Measurements from ENCODE around the gene JMJD1C. TPM values are rescaled to one million over a fixed set of nuclear protein-coding genes. Genes with fewer than 3 reads are reported as not detected.

The JMJD1C gene
- total RNA-seq, 1 experiment from 2014 or later, result 66.3 TPM

- H2AFZ ChIP-seq (ENCODE audit: low read depth, low read length, poor library complexity, severe bottlenecking), result no peak overlapping the region
- RAD21 ChIA-PET (ENCODE audit: low non-redundant PET in 1 of 2, low total read pairs in 2 of 2, uncharacterized antibody in 2 of 2, unreplicated experiment in 2 of 2), result no interaction called here
- intact Hi-C loops (cut with micrococcal nuclease), result no loop called here
- peaks cover 33 to 43% of the 10 kb centered on the region in 2 experiments for H3K4me1 ChIP-seq (ENCODE audit: control insufficient read depth in 1 of 2, insufficient read depth in 2 of 2, low read length in 2 of 2)
- H3K9me3 ChIP-seq (ENCODE audit: control insufficient read depth in 1 of 2, insufficient read depth in 1 of 2, low read depth in 1 of 2, low read length in 2 of 2), result no peaks in the 10 kb centered on the region
- H3K27me3 ChIP-seq (ENCODE audit: insufficient read depth, low read length), result no peaks in the 10 kb centered on the region
- H4K20me1 ChIP-seq (ENCODE audit: insufficient read depth), result no peaks in the 10 kb centered on the region
- no peak overlapping the region for H3K9ac ChIP-seq (ENCODE audit: low read length)
- DNase-seq (ENCODE audit: low read depth, low spot score) (no peak), ATAC-seq (no peak)
- no peak overlapping the region for H3K4me2 ChIP-seq (ENCODE audit: low read length)
- POLR2A ChIA-PET, result no interaction called here
- no TSS peak for BruUV-seq (replicated peaks)
- no peaks in the 10 kb centered on the region for H3K36me3 ChIP-seq (ENCODE audit: control insufficient read depth in 1 of 2, insufficient read depth in 2 of 2, low read length in 2 of 2)
- no peak overlapping the region for H3K27ac ChIP-seq (ENCODE audit: low read depth, low read length)
- CTCF ChIA-PET, result no interaction called here
- H3K9me2 ChIP-seq (ENCODE audit: insufficient read depth), result no peaks in the 10 kb centered on the region
- TF ChIP-seq ZBTB33 (IDR thresholded peaks at IDR 0.05; ENCODE audit: extremely low read depth, insufficient replicate concordance, low read length) (no peak), FOSL1 (IDR thresholded peaks at IDR 0.05; ENCODE audit: low read depth) (no peak), MAX (IDR thresholded peaks at IDR 0.05) (no peak), SRF (IDR thresholded peaks at IDR 0.05; ENCODE audit: low read depth) (no peak), ATF3 (IDR thresholded peaks at IDR 0.05) (no peak), ZNF274 (IDR thresholded peaks at IDR 0.05; ENCODE audit: low read depth, low read length) (no peak), CTCF (IDR thresholded peaks at IDR 0.05 in 2 of 3, conservative IDR thresholded peaks at IDR 0.05 in 1 of 3; ENCODE audit: borderline replicate concordance in 1 of 3, insufficient read depth in 1 of 3, low read depth in 2 of 3, low read length in 2 of 3) (no peak)
- H3K4me3 ChIP-seq (replicated peaks in 1 of 2; ENCODE audit: low read depth in 1 of 2, low read length in 2 of 2), result no peak overlapping the region
- peaks cover 82% of the 10 kb centered on the region for H3K79me2 ChIP-seq (ENCODE audit: insufficient read depth, low read length)
Measured at GRCh38 chr10:63441404-63441803, 24.4 kb downstream of the JMJD1C start.

Data from HCT116 (cell line).